Uterus (tissue), 4 donors: ENCODE results near the gene ARL3. TPM values are rescaled to one million over a fixed set of nuclear protein-coding genes. Genes with fewer than 3 reads are reported as not detected.

Experiments used
- DNase-seq, 2 donors: peaks; one replicate each; pipeline ENCODE4 v3.0.0-alpha.2; 2019 to 2020
- H3K27ac ChIP-seq, 2 donors: fragments of 200-600 bp; sonication (generic); 1 replicate in 1 of 2; 2 replicates in 1 of 2; pipeline ENCODE4 v1.5.1; 2016 to 2018
- H3K27me3 ChIP-seq, 2 donors: fragments of 200-600 bp; sonication (generic); one replicate each; pipeline ENCODE4 v1.5.1; 2018 to 2019; ENCODE audit warnings: control low read depth in 1 of 2
- H3K36me3 ChIP-seq, 2 donors: fragments of 200-600 bp; sonication (generic); one replicate each; pipeline ENCODE4 v1.5.1; 2019; ENCODE audit warnings: control low read depth in 1 of 2
- H3K4me1 ChIP-seq, 2 donors: fragments of 200-600 bp; sonication (generic); one replicate each; pipeline ENCODE4 v1.5.1; 2018 to 2019; ENCODE audit warnings: control low read depth in 1 of 2
- H3K4me3 ChIP-seq, 2 donors: fragments of 200-600 bp; sonication (generic); 1 replicate in 1 of 2; 2 replicates in 1 of 2; pipeline ENCODE4 v1.5.1; 2018 to 2019; ENCODE audit warnings: mild to moderate bottlenecking in 1 of 2
- H3K9me3 ChIP-seq, 2 donors: fragments of 200-600 bp; sonication (generic); one replicate each; pipeline ENCODE4 v1.5.1; 2019; ENCODE audit warnings: control low read depth in 1 of 2
- CTCF ChIP-seq, 4 experiments: fragments of 200-600 bp in 2 of 4; fragments of 450-650 bp in 2 of 4; sonication (generic) in 2 of 4; IDR thresholded peaks; one replicate each; pipeline ENCODE4 v1.5.1; 2016 to 2019; ENCODE audit warnings: antibody characterized with exemption in 4 of 4, mild to moderate bottlenecking in 2 of 4, moderate library complexity in 1 of 4
- POLR2A ChIP-seq, 2 donors: fragments of 450-650 bp; IDR thresholded peaks; one replicate each; pipeline ENCODE4 v1.6.1; 2016; ENCODE audit warnings: antibody characterized with exemption in 2 of 2, mild to moderate bottlenecking in 1 of 2, moderate library complexity in 1 of 2
- intact Hi-C: fragments of 100-400 bp; cut with DNase I; formaldehyde crosslinking; loops from one replicate; pipeline ENCODE4 v1.15.1; 2023; ENCODE audit warnings: low total_unique reads
- total RNA-seq, 4 donors: library from RNA; depleted of rRNA in 3 of 4; stranded (reverse); fragments of >200 nt in 3 of 4; gene quantifications; one replicate each; pipeline versions ENCODE4 v1.1.0 to v1.2.4, GENCODE V29; 2014 to 2023
- donor health status: DM: yes; HTN: yes; CAD: no.

ARL3 gene
- total RNA-seq, 4 donors from 2014 or later, result 7.1 to 19.9 (median 11.0) TPM

- Histone ChIP-seq H3K4me3 (no peak overlapping the region), H3K9me3 (no peaks in the 10 kb centered on the region), H3K4me1 (peaks cover 15 to 26% of the 10 kb centered on the region in 2 donors), H3K36me3 (no peaks in the 10 kb centered on the region), H3K27me3 (no peaks in the 10 kb centered on the region), H3K27ac (peak overlapping the region; percentile 67 to 87)
- no peak for DNase-seq
- TF ChIP-seq CTCF (IDR thresholded peaks at IDR 0.05), result no peak
- TF ChIP-seq POLR2A (IDR thresholded peaks at IDR 0.05), result no peak
- intact Hi-C loops, result no loop called here
These were observed 36.2 kb downstream of the ARL3 start for GRCh38 chr10:102678068-102678400.

- no peaks in the 10 kb centered on the region for H3K9me3 ChIP-seq
- peak overlapping the region; percentile 67 to 87 for H3K27ac ChIP-seq
- DNase-seq, result no peak
- H3K36me3 ChIP-seq, result no peaks in the 10 kb centered on the region
- H3K4me3 ChIP-seq, result no peak overlapping the region
- intact Hi-C loops, result no loop called here
- TF ChIP-seq CTCF (IDR thresholded peaks at IDR 0.05) (no peak), POLR2A (IDR thresholded peaks at IDR 0.05) (no peak)
- H3K27me3 ChIP-seq, result no peaks in the 10 kb centered on the region
- H3K4me1 ChIP-seq, result peaks cover 15 to 26% of the 10 kb centered on the region in 2 donors
These were observed 36.7 kb downstream of the ARL3 start for GRCh38 chr10:102677331-102678067.

- H3K4me1 ChIP-seq, result peaks cover 15 to 26% of the 10 kb centered on the region in 2 donors
- H3K9me3 ChIP-seq, result no peaks in the 10 kb centered on the region
- no peak for DNase-seq
- no peaks in the 10 kb centered on the region for H3K36me3 ChIP-seq
- peak overlapping the region; percentile 67 to 87 for H3K27ac ChIP-seq
- no peaks in the 10 kb centered on the region for H3K27me3 ChIP-seq
- no peak for TF ChIP-seq POLR2A (IDR thresholded peaks at IDR 0.05)
- H3K4me3 ChIP-seq, result no peak overlapping the region
- intact Hi-C loops, result no loop called here
These were observed 37.5 kb downstream of the ARL3 start for GRCh38 chr10:102676534-102677315.

- Histone ChIP-seq H3K9me3 (no peaks in the 10 kb centered on the region), H3K4me3 (no peak overlapping the region), H3K4me1 (peaks cover 15 to 26% of the 10 kb centered on the region in 2 donors), H3K36me3 (no peaks in the 10 kb centered on the region), H3K27me3 (no peaks in the 10 kb centered on the region), H3K27ac (peak overlapping the region; percentile 67 to 87)
- TF ChIP-seq CTCF (IDR thresholded peaks at IDR 0.05), result no peak
- no peak for TF ChIP-seq POLR2A (IDR thresholded peaks at IDR 0.05)
- intact Hi-C loops, result no loop called here
- peak in 1 of 2 donors; percentile 34 for DNase-seq
These were observed 38.3 kb downstream of the ARL3 start for GRCh38 chr10:102675666-102676533.

GRCh38 chr10:102675011-102675665 is 39.1 kb downstream of the ARL3 start:
- TF ChIP-seq CTCF (IDR thresholded peaks at IDR 0.05) (no peak), POLR2A (IDR thresholded peaks at IDR 0.05) (no peak)
- DNase-seq, result no peak
- Histone ChIP-seq H3K4me3 (no peak overlapping the region), H3K27ac (peak overlapping the region; percentile 67 to 87), H3K27me3 (no peaks in the 10 kb centered on the region), H3K4me1 (peaks cover 15 to 26% of the 10 kb centered on the region in 2 donors), H3K9me3 (no peaks in the 10 kb centered on the region), H3K36me3 (no peaks in the 10 kb centered on the region)
- intact Hi-C loops, result no loop called here
